ENCODE measurements around the gene RAB3B. TPM values are rescaled to one million over a fixed set of nuclear protein-coding genes. Genes with fewer than 3 reads are reported as not detected.

The RAB3B gene
- total and polyA plus RNA-seq, 2 of the 4 experiments (the other 2 are of a cell fraction): 33.6 to 78.5 TPM

GRCh38 chr1:51997974-51998382 is 7.5 kb upstream of the RAB3B start (continued):
- TF ChIP-seq CHD1 (IDR thresholded peaks at IDR 0.05; ENCODE audit: low read depth, low read length) (no peak), CEBPB (IDR thresholded peaks at IDR 0.05; ENCODE audit: low read depth, low read length) (no peak), MXI1 (IDR thresholded peaks at IDR 0.05; ENCODE audit: borderline replicate concordance, low read depth, low read length) (no peak)

GRCh38 chr1:51989582-51990477 is 670 bp downstream of the RAB3B start:
- H4K5ac ChIP-seq (ENCODE audit: low read depth, low read length): peak overlapping the region; percentile 32; the same call in 1 of the 2 replicates
- H3K56ac ChIP-seq (ENCODE audit: extremely low read depth, insufficient read depth, low read length): no peak overlapping the region; the same call in 1 of the 2 replicates
- dilution Hi-C loops (cut with HindIII; ENCODE audit: low sequenced_read_pairs, unreplicated experiment) (no loop called here), intact Hi-C loops (cut with micrococcal nuclease) (no loop called here), in situ Hi-C loops (cut with MboI; ENCODE audit: low sequenced_read_pairs) (no loop called here)
- H3K36me3 ChIP-seq (ENCODE audit: control insufficient read depth, insufficient read depth, low read length): peaks cover 2% of the 10 kb centered on the region; the same call in 1 of the 2 replicates
- H2AFZ ChIP-seq (replicated peaks; ENCODE audit: low read length, poor library complexity): peak overlapping the region; percentile 87
- CTCF ChIA-PET: no interaction called here
- no peak overlapping the region; the same call in 1 of the 2 replicates for H3K18ac ChIP-seq (ENCODE audit: low read depth, low read length)
- H2AK5ac ChIP-seq (ENCODE audit: low read depth, low read length): peak overlapping the region; percentile 58; the same call in 1 of the 2 replicates
- no peaks in the 10 kb centered on the region; the same call in 1 of the 2 replicates for H3K27me3 ChIP-seq (ENCODE audit: control insufficient read depth, insufficient read depth, low read length)
- peaks cover 2% of the 10 kb centered on the region; the same call in 1 of the 2 replicates for H4K20me1 ChIP-seq (ENCODE audit: insufficient read depth, low read length)
- peaks cover 26 to 54% of the 10 kb centered on the region in 2 experiments for H3K79me1 ChIP-seq (ENCODE audit: low read depth in 1 of 2, low read length in 2 of 2)
- 0 out of 2 replicates have a peak overlapping the region, but pooled peaks have one; percentile 6 for H2BK20ac ChIP-seq (ENCODE audit: low read depth, low read length)
- H2BK15ac ChIP-seq (ENCODE audit: low read depth, low read length): no peak overlapping the region
- H3K4me1 ChIP-seq (ENCODE audit: control insufficient read depth, insufficient read depth, low read length): peaks cover 4% of the 10 kb centered on the region
- peak overlapping the region; percentile 74 for H3K9ac ChIP-seq (ENCODE audit: low read depth, low read length)
- H3K4me3 ChIP-seq (ENCODE audit: insufficient read depth, low read depth, low read length): peak overlapping the region; percentile 99
- H2BK5ac ChIP-seq (ENCODE audit: low read depth, low read length, poor library complexity, severe bottlenecking): peak overlapping the region; percentile 90
- DNase-seq (no peak), ATAC-seq (ENCODE audit: low read depth) (peak; percentile 6)
- peak overlapping the region in 1 of 2 experiments; percentile 52; a peak in 2 of 4 replicates for H4K8ac ChIP-seq (ENCODE audit: low read depth in 2 of 2, low read length in 2 of 2)
- peak overlapping the region; percentile 80 for H3K27ac ChIP-seq (ENCODE audit: insufficient read depth, low read length)
- 12% methylated on average over 7 of the region's 47 CpGs; no CpG with 5 or more reads in 1 of the 2 experiments for WGBS, 2 experiments (ENCODE audit: extremely low coverage in 2 of 2, insufficient read length in 1 of 2)
- H3K14ac ChIP-seq (replicated peaks; ENCODE audit: low read depth, low read length): peak overlapping the region; percentile 78
- H3K9me3 ChIP-seq (ENCODE audit: control insufficient read depth, insufficient read depth, low read length): no peaks in the 10 kb centered on the region
- H3K4me2 ChIP-seq (ENCODE audit: low read depth, low read length): peak overlapping the region; percentile 88
- peak overlapping the region; percentile 60; the same call in 1 of the 2 replicates for H3K4ac ChIP-seq (ENCODE audit: low read depth, low read length)
- no peak overlapping the region for H2BK120ac ChIP-seq (ENCODE audit: low read depth, low read length)
- no TSS peak for BruUV-seq (replicated peaks)
- H3K9me1 ChIP-seq (ENCODE audit: insufficient read depth, low read length): peaks cover 26% of the 10 kb centered on the region
- peak overlapping the region; percentile 38; the same call in 1 of the 2 replicates for H4K91ac ChIP-seq (ENCODE audit: insufficient read depth, low read depth, low read length)
- H3K23ac ChIP-seq (ENCODE audit: low read depth, low read length): peak overlapping the region; percentile 84
- POLR2A ChIA-PET (ENCODE audit: unreplicated experiment): interaction anchor here (0.6 kb wide), 1 partner anchor 92 kb away, joined by 3 read pairs; no protein-coding TSS in a partner anchor
- H2AK9ac ChIP-seq (replicated peaks; ENCODE audit: low read depth, low read length, poor library complexity): peak overlapping the region; percentile 87
- TF ChIP-seq ELK1 (IDR thresholded peaks at IDR 0.05; ENCODE audit: borderline replicate concordance, low read depth, low read length) (no peak), RFX5 (IDR thresholded peaks at IDR 0.05; ENCODE audit: low read depth, low read length) (no peak), NFE2L2 (IDR thresholded peaks at IDR 0.05; ENCODE audit: low read depth, low read length) (no peak), MAZ (IDR thresholded peaks at IDR 0.05; ENCODE audit: borderline replicate concordance, low read depth, low read length) (no peak), RAD21 (IDR thresholded peaks at IDR 0.05; ENCODE audit: low read length) (no peak), MAFK (IDR thresholded peaks at IDR 0.05; ENCODE audit: low read depth, low read length) (no peak), RCOR1 (IDR thresholded peaks at IDR 0.05; ENCODE audit: insufficient replicate concordance, low read length) (no peak), BHLHE40 (IDR thresholded peaks at IDR 0.05; ENCODE audit: low read depth, low read length) (no peak), USF2 (IDR thresholded peaks at IDR 0.05; ENCODE audit: low read depth, low read length) (no peak), FOS (IDR thresholded peaks at IDR 0.05; ENCODE audit: low read depth, low read length) (no peak)

Data from IMR-90 (cell line).